GM19035 (cell line): Measurements from ENCODE around the gene SYT8.
"Not testable (repeated sequence)": the region's sequence is repeated elsewhere in the genome, so short reads cannot be mapped to it uniquely, and the experiment has no call there.

Source experiments
- ATAC-seq: cut with Tn5 transposase; IDR thresholded peaks from one replicate; pipeline ENCODE4 v1.9.1; 2021; ENCODE audit not compliant: unreplicated experiment

Gene SYT8, protein sequence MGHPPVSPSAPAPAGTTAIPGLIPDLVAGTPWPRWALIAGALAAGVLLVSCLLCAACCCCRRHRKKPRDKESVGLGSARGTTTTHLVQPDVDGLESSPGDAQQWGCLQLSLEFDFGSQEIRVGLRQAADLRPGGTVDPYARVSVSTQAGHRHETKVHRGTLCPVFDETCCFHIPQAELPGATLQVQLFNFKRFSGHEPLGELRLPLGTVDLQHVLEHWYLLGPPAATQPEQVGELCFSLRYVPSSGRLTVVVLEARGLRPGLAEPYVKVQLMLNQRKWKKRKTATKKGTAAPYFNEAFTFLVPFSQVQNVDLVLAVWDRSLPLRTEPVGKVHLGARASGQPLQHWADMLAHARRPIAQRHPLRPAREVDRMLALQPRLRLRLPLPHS

GRCh38 chr11:1834779-1835670 is at the start of gene SYT8:
Gene SYT8 (plus strand): TSS chr11:1834990. CDS start chr11:1835106, 116 bp downstream.
- ATAC-seq, result no peak

DNA sequence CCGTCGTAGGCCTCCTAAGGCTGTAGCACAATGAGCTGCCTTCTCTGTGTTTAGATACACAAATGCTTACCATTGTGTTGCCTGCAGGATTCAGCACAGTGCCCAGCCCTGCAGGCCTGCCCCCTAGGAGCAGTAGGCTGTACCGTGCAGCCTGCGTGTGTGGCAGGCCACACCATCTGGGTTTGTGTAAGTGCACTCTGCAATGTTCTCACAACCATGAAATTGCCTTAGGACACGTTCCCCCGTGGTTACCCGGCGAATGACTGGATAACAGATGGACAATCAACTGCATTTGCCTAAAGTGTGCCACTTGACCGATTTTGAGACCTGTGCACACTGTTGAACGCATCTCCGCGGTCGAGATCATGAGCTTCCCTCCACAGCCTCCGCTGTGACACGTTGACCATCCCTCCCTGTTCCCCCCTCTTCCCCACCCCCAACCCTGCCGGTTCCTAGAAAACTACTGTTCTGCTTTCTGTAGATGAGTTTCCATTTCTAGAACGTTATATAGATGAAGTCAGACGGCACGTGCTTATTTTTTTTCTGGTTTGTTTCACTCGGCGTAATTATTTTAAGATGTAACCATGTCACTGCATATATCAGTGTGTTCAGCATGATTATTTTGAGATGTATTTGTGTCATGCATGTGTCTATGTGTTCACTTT is 48.9 kb upstream of the SYT8 start:
- no peak for ATAC-seq

DNA sequence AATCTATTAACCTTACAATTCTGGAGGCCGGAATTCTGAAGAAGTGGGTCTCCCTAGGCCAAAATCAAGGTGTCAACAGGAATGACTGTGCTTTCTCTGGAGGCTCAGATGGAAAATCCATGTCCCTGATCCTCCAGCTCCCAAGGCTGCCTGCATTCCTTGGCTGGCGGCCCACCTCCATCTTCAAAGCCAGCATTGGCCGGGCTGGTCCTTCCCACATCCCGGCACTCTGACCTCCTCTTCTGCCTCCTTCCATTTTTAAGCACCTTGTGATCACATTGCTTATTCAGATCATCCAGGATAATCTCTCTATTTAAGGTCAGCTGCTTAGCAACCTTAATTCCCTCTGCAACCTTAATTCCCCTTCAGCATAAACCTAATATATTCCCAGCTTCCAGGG is 48.3 kb upstream of the SYT8 start:
- no peak for ATAC-seq

- no peak for ATAC-seq
Observed at GRCh38 chr11:1791912-1792311, 42.9 kb upstream of the SYT8 start.

DNA sequence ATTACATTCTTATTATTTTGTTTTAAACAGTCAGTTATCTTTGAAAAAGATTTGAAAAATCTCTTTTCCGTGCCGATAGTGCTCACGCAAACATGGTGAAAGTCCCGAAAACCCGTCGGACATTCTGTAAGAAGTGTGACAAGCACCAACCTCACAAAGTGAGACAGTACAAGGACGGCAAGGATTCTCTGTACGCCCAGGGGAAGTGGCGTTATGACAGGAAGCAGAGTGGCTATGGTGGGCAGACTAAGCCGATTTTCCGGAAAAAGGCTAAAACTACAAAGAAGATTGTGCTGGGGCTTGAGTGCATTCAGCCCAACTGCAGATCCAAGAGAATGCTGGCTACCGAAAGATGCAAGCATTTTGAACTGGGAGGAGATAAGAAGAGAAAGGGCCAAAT is 42.3 kb upstream of the SYT8 start:
- no peak for ATAC-seq

DNA sequence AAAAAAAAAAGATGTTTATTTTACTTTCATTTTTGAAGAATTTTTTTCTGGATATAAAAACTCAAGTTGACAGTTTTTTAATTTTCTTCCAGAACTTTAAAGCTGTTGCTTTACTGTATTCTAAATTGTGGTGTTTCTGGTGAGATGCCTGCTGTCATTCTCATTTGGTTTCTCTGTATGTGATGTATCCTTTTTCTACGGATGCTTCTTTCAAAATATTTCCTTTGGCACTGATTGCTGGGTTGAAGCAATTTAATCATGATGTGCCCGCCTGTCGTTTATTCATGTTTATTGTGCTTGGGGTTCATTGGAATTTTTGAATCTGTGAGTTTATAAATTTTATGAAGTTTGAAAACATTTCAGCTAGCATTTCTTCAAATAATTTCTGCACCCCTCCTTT is 41.7 kb upstream of the SYT8 start:
- no peak for ATAC-seq

GRCh38 chr11:1796413-1797011 is 38.3 kb upstream of the SYT8 start:
- no peak for ATAC-seq

- no peak for ATAC-seq
Observed at GRCh38 chr11:1797391-1798125, 37.2 kb upstream of the SYT8 start.

DNA sequence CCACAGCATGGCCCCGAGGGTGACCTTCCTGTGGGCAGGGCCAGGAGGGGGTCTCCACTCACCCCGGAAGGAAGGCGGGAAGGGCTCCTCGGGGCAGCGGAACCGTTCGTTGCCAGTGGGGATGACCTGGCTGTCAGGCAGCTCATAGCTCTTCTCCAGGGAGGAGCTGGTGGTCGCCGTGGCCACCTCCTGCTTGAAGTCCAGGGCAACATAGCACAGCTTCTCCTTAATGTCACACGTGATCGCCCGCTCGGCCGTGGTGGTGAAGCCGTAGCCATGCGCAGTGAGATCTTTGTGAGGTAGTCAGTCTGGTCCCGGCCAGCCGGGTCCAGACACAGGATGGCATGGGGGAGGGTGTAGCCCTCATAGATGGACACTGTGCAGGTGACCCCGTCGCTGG is 31.5 kb upstream of the SYT8 start:
- ATAC-seq, result no peak

- ATAC-seq, result not testable (repeated sequence)
Observed at GRCh38 chr11:1803835-1804519, 30.8 kb upstream of the SYT8 start.

GRCh38 chr11:1805525-1805924 is 29.3 kb upstream of the SYT8 start:
- ATAC-seq, result no peak

- ATAC-seq, result no peak
Observed at GRCh38 chr11:1807264-1807995, 27.4 kb upstream of the SYT8 start.

GRCh38 chr11:1810761-1811160 is 24.0 kb upstream of the SYT8 start:
- no peak for ATAC-seq

- ATAC-seq, result no peak
Observed at GRCh38 chr11:1812274-1812673, 22.5 kb upstream of the SYT8 start.

DNA sequence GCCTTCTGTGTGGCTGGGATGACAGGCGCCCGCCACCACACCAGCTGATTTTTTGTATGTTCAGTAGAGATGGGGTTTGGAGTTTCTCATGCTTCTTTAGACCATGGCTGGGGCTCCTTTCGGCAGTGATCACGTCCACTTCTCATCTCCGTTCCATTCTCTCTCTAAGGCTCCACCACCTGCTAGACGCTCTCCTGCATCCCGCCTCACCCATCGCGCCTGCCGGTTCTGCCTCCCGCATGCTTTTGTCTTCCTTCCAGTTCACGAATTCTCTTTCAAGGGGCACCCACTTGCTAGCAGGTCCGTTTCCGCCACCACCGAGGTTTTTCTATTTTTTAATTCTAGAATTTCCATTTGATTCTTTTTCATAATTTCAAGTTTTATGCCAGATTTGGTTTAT is 22.0 kb upstream of the SYT8 start:
- ATAC-seq, result no peak

DNA sequence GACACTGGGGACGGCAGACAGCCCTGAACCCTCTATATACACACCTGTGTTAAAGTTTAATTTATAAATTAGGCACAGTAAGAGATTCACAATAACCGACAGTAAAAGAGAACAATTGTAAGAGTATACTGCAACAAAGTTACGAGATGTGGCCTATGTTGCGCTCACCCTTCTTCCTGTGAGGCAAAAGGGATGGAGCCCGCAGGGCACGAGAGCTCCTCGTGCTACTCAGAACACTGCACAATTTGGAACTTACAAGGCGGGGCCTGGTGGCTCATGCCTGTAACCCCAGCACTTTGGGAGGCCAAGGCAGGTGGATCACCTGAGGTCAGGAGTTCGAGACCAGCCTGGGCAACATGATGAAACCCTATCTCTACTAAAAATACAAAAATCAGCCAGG is 21.4 kb upstream of the SYT8 start:
- ATAC-seq, result not testable (repeated sequence)

- no peak for ATAC-seq
Observed at GRCh38 chr11:1814691-1815090, 20.1 kb upstream of the SYT8 start.

DNA sequence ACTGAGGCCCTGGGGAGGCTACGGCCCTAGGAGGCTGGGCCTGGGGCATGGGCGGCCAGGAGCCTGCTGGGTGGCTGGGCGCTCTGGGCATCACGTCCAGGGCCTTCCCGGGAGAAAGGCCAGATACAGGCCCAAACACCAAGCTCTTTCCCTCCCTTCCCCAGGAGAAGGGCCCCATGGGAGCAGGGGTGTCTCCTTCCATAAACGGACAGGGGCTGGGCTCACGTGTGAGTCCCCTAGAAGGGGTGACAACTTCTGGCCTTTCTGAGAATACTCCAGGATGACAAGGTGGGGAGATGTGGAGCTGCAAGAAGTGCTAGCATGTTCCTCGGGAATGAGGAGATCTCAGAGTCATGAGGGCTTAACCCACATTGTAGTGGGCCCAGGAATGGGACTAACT is 19.5 kb upstream of the SYT8 start:
- no peak for ATAC-seq

- no peak for ATAC-seq
Observed at GRCh38 chr11:1815751-1816150, 19.0 kb upstream of the SYT8 start.
